Stimulated activated CD8-positive, alpha-beta memory T cell treated with anti-CD3 and anti-CD28 coated beads, Interleukin-7, amount 100 ng/mL, for 4 hours (primary cell): ENCODE measurements around the gene MAP1LC3B2.
A peak's percentile ranks its signal among the peaks of the same experiment; 100 is the strongest.

Experiments used
- DNase-seq, 2 donors: peaks; one replicate each; pipeline ENCODE4 v3.0.0-alpha.2; 2020; ENCODE audit warnings: low read depth in 2 of 2

MAP1LC3B2 gene

GRCh38 chr12:116594325-116595038 is 35.3 kb downstream of the MAP1LC3B2 start:
- peak in 1 of 2 donors; percentile 17 for DNase-seq

GRCh38 chr12:116595186-116595585 is 36.0 kb downstream of the MAP1LC3B2 start:
- DNase-seq: no peak

- DNase-seq: no peak
Measured at GRCh38 chr12:116595672-116596071, 36.5 kb downstream of the MAP1LC3B2 start.

- DNase-seq: no peak
Measured at GRCh38 chr12:116597886-116598285, 38.7 kb downstream of the MAP1LC3B2 start.

- no peak for DNase-seq
Measured at GRCh38 chr12:116598311-116599284, 39.4 kb downstream of the MAP1LC3B2 start.

GRCh38 chr12:116599285-116600136 is 40.3 kb downstream of the MAP1LC3B2 start:
- peak; percentile 10 to 36 for DNase-seq

GRCh38 chr12:116600959-116601918 is 42.1 kb downstream of the MAP1LC3B2 start:
- no peak for DNase-seq

GRCh38 chr12:116601933-116602810 is 43.0 kb downstream of the MAP1LC3B2 start:
- no peak for DNase-seq

- DNase-seq: no peak
Measured at GRCh38 chr12:116603546-116604177, 44.5 kb downstream of the MAP1LC3B2 start.

GRCh38 chr12:116604178-116604895 is 45.2 kb downstream of the MAP1LC3B2 start:
- DNase-seq: no peak

- DNase-seq: no peak
Measured at GRCh38 chr12:116604951-116605641, 45.9 kb downstream of the MAP1LC3B2 start.

GRCh38 chr12:116606397-116606796 is 47.2 kb downstream of the MAP1LC3B2 start:
- no peak for DNase-seq

GRCh38 chr12:116607039-116607438 is 47.9 kb downstream of the MAP1LC3B2 start:
- no peak for DNase-seq

- DNase-seq: peak in 1 of 2 donors; percentile 2
Measured at GRCh38 chr12:116609319-116610114, 50.3 kb downstream of the MAP1LC3B2 start.

- no peak for DNase-seq
Measured at GRCh38 chr12:116610971-116611541, 51.9 kb downstream of the MAP1LC3B2 start.

- no peak for DNase-seq
Measured at GRCh38 chr12:116612436-116612835, 53.3 kb downstream of the MAP1LC3B2 start.

GRCh38 chr12:116613256-116613655 is 54.1 kb downstream of the MAP1LC3B2 start:
- no peak for DNase-seq
